Activated CD8-positive, alpha-beta memory T cell treated with anti-CD3 and anti-CD28 coated beads for 4 hours (primary cell): Measurements from ENCODE around the gene BRI3BP.

Source experiments
- DNase-seq, 2 donors: peaks; one replicate each; pipeline ENCODE4 v3.0.0-alpha.2; 2020; ENCODE audit warnings: low read depth in 2 of 2

Gene BRI3BP

GRCh38 chr12:124993626-124994436 is at the start of gene BRI3BP:
Gene BRI3BP, plus strand, starts transcription at chr12:124993645. Its CDS starts 146 bp downstream, at chr12:124993791.
- DNase-seq = peak in 1 of 2 donors; percentile 28

DNA sequence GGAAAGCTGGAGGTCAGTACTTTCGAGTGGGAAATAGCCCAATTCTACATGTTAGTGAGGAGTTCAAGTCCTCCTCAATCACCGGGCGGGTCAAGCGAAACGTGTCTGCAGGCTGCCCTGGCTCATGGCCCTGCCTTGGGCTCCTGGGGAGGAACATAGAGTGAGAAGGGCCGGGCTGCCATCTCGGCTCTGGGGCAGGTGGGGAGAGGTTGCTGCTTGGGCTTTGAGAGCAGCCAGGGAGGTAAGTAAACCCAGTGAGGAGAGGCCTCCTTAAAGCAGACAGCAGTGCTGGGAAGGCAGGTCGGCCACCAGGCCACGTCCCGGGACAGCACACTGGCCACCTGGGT is 47.0 kb upstream of the BRI3BP start:
- DNase-seq = no peak

GRCh38 chr12:124947013-124947412 is 46.4 kb upstream of the BRI3BP start:
- DNase-seq = no peak

DNA sequence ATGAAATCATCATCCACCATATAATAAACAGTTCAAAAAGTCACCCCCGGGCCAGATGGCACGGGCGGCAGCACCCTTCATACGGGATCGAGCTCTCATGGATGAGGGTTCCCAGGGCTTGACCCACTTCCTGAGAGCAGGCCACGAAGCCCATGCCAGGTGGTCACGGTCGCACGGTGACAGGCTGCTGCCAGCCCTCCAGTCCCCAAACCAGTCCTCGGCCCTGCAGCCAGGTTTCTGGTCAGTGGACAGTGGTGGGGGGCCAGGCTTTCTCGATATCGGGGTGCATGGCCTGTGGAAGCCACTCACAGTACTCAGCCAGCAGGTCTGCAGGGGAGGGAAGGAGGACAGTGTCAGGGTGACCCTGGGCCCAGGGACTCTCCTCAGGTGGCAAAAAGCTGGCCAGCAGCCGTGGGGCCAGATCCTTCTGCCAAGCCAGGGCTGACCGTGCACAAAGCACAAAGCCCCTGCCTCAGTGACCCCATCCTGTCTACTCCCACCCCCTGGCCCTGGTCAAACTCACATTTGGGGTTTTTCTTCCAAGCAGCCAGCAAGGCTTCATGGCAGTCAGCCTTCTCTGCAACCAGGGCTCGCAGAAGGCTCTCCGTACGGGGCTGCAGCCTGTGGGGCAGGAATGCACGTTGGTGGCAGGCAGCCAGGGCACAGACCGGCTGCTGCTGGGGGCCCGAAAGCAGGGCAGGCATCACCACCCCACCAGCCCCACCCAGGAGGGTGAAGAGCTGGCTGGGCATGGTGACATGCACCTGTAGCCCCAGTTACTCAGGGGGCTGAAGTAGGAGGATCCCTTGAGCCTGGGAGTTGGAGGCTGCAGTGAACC is 45.7 kb upstream of the BRI3BP start:
- no peak for DNase-seq

- DNase-seq = no peak
These were observed 44.4 kb upstream of the BRI3BP start for GRCh38 chr12:124949066-124949465.

DNA sequence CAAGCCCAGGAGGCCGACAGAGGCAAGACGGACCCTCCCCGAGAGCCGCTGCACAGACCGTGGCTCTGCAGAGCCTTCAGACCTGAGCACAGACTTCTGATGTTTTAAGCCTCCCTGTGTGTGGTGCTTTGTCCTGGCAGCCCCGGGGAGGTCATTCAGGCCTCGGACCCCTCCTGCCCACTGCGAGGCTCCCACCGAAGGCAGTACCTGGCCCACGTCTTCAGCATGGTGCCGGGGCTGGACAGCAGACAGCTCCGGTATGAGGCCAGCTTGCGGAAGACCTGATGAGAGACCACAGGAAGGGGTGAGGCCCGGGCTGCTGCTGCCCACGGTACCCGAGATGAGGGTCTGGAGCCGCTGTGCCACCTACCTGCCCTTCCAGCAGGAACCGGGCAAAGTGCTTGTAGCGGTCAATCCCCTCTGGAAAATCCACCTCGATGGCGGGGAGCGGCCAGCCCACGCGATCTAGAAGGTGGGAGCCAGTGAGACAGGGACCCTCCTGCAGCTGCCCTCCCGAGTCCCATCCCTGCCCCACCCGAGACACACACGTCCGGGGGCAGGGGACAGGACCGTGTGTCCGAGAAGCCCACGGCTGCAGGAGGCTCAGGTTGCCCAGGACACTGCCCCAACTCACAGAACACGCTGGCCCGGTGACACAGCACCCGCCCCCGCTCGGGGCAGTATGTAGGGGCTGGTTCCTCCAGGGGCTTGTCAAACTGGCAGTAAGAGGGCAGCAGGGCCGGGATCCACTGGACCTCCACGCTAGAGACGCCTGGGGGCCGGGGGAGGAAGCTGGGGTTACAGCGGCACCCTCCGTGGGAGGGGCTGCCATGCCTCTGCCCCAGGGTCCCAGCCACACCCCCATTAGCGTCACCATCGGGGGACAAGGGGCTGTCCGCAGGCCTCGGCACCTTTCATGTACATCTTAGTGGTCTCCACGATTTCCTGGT is 43.4 kb upstream of the BRI3BP start:
- DNase-seq = no peak

- DNase-seq = no peak
These were observed 41.1 kb upstream of the BRI3BP start for GRCh38 chr12:124952295-124952694.

DNA sequence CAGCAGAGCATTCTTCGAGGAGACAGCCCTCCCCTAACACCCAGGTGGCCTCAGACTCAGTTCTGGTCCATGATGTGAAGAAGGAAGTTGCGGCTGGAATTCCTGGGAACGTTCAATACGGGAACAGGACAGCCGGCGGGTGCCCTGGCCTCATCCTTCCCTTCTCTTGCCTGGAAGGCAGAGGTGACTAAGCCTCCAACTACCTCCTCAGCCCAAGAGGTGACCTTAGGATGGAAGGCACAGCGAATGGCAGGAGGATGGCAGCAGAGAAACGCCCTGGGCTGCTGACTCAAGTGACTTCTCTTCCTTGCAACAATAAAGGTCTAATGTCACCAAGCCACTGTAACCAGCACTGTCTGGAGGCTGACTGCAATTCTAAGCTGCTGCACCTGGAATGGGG is 40.6 kb upstream of the BRI3BP start:
- DNase-seq = no peak

DNA sequence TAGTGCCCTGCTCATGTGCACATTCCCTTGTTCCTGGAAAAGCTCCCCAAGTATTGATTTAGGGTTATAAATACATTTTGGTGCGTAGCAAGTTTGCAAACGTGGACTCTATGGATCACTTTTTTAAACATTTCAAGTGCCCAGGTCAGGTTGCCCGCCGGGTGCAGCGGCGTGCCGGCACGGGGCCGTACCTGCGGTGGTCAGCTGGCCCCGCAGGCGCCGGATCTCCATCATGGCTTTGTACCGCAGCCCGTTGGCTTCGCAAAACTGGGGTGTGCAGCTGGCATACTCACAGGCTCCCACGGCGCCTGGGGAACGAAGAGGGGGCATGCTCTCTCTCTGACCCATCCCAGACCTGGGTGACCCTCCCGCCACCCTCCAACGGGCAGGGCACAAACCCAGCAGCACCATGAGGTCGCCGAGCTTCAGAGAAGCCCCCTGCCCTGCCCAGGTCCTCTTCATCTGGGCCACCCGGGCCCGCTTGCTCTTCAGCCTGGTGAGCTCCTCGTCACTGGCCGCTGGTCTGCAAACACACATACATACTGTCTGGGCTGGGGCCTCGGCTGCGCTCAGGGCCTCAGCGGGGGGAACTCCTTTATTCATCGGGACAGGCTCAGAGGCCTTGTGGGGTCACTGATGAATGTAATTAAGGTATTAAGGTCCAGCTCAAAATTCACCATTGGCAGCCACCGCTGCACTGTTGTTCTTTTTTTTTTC is 39.6 kb upstream of the BRI3BP start:
- DNase-seq = no peak

- DNase-seq = no peak
These were observed 38.7 kb upstream of the BRI3BP start for GRCh38 chr12:124954771-124955170.

DNA sequence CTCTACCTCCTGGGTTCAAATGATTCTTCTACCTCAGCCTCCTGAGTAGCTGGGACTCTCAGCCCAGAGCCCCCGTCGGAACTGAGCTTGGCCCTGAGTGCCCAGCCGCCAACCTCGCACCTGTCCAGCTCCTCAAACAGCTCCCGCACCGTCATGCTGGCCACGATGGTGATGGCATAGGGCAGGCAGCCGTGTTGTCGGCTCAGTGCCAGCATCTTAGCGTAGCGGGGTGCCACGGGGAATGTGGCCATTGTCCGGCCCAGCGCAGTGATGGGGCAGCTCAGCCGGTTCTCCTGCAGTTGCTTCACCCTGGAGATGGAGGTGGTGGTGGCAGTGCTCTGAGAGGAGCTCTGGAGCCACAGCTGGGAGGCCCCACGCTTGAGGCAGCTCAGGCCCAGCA is 36.9 kb upstream of the BRI3BP start:
- DNase-seq = no peak

GRCh38 chr12:124961055-124961454 is 32.4 kb upstream of the BRI3BP start:
- no peak for DNase-seq

- no peak for DNase-seq
These were observed 30.2 kb upstream of the BRI3BP start for GRCh38 chr12:124963211-124963610.

DNA sequence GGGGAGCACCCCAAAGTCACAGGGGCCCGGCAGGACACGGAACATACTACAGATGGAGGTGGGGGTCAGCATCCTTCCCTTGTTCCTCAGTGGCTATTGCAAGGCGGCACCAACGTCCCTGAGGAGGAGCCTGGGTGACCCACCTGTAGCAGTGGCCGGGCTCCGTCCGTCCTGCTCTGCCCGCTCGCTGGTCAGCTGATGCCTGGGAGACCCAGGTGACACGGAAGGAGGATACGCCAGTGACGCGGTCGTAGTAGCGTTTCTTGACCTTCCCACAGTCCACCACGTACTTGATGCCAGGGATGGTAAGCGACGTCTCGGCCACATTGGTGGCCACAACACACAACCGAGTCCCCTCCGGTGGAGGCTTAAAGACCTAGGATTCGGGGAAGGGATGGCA is 29.2 kb upstream of the BRI3BP start:
- no peak for DNase-seq

GRCh38 chr12:124964836-124965462 is 28.5 kb upstream of the BRI3BP start:
- no peak for DNase-seq

DNA sequence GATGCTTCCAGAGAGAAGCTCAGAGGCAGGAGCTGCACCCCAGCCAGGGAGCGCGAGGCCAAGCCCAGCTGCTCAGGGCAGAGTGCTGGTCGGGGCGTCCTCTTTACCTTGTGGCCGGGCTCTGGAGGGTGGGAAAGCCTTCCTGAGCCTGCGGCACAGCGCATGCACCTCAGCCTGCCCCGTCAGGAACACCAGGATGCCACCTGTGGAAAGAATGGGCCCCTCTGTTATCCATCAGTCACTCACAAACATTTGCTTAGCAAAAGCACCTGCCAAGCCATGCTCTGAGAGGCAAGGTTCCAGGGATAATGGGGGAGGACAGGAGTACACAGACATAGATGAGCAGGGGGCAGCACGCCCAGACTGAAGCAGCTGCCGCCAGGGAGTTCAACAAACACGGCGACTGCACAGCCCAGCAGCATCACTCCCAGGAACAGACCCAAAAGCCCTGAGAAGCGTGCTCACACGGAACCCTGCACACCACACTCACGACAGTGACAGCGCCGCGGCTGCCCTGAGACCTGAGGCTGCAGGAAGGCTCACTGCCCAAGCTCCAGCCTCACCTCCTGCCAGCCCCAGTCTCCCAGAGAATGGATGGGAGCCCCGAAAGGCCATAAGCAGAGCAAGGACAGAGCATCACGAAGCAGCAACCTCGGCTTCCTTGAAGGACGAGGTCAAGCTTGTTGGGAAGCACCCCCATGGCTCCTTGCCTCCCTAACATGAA is 26.3 kb upstream of the BRI3BP start:
- no peak for DNase-seq

DNA sequence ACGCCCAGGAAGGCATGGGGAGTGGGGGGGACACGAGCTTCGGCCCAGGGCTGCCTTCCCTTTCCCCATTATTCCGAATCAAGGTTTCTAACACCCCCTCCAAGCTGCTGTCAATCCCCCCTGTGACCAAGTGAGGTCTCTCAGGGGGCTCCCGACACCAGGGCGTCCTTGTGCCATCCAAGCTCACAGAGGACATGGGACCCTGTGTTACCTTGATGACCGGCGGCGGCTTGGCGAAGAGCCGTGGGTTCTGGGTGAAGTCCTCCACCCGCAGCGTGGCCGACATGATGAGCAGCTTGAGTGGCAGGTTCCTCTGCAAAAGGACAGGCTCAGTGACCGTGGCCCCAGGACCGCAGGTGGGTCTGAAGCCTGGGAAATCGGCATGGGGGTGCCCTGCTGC is 24.8 kb upstream of the BRI3BP start:
- DNase-seq = no peak

GRCh38 chr12:124970647-124971402 is 22.6 kb upstream of the BRI3BP start:
- DNase-seq = no peak

DNA sequence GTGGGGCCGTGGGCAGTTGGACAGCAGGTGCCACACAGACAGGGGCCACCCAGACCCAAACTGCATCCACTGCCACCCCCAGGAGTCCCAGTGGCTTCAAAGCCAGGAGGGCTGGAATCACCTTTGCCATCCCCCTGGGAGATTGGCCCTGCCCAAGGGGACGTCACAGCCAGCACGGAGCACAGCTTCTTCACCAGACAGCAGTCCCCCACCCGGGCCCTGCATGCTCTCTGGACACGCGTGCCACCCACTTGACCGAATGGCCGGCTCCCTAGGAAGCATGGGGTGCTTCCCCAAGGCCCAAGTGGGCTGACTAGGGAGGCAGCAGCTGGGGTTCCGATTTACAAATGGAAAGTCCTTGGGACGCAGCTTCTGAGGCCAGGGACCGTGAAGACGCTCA is 21.8 kb upstream of the BRI3BP start:
- no peak for DNase-seq
